DMS114 treated with DMSO at 0.1 percent for 48 hours (cell line): ENCODE data around the gene SMARCD2.
"Not testable (repeated sequence)": the region's sequence is repeated elsewhere in the genome, so short reads cannot be mapped to it uniquely, and the experiment has no call there.

Experiments used
- DNase-seq: peaks from one replicate; lab custom pipeline; 2025; ENCODE audit not compliant: unreplicated experiment; lab: John Stamatoyannopoulos, UW

The SMARCD2 gene

DNA sequence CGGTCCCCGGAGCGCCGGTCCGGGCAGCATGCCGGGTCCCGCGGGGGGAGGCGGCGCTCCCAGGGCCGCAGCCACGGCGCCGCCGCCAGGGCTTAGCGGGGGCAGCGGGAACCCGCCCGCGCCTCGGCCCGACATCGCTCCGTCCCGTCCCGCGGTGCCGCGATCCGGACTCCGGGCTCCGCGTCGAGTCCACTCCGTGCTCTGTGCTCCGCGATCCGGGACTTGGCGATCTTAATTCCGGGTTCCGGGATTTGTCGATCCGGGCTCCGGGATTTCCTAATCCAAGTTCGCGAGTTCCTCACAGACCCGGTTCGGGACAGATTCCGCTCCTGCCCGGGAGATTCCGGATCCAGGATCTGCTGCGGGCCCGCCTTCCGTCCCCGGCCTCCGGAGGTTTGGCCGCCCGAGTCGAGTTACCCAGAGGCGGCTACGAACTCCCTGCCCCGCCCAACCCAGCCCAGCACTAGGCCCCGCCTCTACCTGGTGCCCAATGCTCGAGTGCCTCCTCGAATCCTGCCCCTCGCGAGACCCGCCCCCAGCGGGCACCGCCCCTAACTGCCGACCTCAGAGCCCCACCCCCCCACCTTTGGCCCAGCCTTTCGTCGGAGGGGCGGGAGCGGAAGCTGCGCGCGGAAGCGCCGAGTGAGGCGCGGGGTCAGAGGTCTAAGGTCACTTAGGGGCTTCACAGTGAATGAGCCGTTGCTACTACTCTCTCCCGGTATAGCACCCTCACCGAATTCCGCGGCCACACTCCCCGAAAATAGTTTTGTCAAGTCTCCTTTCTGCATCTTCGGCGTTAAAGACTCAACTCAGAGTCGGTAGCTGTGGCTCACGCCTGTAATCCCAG is at the start of gene SMARCD2:
TSS of gene SMARCD2 (minus strand) at position 146 of the 847 bp plus-strand sequence. CDS start at position 135, 11 bp downstream.
- peak; percentile 89 for DNase-seq

DNA sequence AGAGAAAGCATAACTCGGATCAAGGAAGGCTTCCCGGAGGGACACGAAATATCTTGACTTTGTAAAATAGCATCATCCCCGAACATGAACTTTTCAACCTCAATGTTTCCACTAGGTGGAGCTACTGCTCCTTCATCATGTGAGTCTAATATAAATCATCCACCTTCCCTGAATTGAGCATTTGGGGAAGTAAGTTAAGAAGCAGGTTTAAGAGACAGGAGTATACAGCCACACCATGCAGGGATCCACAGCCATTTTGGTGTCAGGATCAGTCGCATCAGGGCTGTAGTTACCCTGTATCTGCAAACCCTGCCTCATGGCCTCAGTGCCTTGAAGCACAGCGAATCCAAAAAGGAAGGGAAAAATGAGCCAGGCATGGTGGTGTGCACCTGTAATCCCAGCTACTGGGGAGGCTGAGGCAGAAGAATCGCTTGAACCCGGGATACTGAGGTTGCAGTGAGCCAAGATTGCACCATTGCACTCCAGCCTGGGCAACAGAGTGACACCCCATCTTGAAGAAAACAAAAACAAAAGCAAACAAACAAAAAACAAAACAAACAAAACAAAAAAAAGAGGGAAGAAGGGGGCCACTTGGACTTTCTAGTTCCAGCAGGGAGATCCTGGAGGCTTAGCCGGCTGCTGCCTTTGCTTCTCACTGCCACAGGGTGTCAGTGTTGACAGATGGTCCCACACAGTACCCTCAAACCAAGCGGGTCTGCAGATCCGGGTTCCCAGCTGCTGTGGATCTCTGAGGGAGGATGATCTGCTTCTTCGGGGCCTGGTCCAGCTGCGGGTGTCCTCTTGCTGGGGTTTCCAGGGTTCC is 46.8 kb upstream of the SMARCD2 start:
- peak; percentile 7 for DNase-seq

- not testable (repeated sequence) for DNase-seq
Measured at GRCh38 chr17:63885119-63885518, 42.6 kb upstream of the SMARCD2 start.

- not testable (repeated sequence) for DNase-seq
Measured at GRCh38 chr17:63882626-63883126, 40.2 kb upstream of the SMARCD2 start.

- DNase-seq, result no peak
Measured at GRCh38 chr17:63881935-63882601, 39.6 kb upstream of the SMARCD2 start, which contains the start of gene GH2. Gene GH2 (minus strand): TSS chr17:63881944. CDS start chr17:63881801, 143 bp downstream.

DNA sequence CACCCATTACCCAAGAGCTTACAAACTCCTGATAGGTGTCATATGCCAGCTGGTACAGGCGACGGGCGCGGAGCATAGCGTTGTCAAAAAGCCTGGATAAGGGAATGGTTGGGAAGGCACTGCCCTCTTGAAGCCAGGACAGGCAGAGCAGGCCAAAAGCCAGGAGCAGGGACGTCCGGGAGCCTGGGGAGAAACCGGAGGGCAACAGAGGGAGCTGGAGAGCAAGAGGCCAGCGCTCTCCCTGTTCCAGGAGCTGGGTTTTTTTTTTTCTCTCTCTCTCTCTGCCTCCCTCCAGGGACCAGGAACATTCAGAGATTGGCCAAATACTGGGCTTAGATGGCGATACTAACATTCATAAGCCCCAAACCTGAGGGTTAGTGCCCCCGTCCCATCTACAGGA is 38.9 kb upstream of the SMARCD2 start:
- DNase-seq, result not testable (repeated sequence)

DNA sequence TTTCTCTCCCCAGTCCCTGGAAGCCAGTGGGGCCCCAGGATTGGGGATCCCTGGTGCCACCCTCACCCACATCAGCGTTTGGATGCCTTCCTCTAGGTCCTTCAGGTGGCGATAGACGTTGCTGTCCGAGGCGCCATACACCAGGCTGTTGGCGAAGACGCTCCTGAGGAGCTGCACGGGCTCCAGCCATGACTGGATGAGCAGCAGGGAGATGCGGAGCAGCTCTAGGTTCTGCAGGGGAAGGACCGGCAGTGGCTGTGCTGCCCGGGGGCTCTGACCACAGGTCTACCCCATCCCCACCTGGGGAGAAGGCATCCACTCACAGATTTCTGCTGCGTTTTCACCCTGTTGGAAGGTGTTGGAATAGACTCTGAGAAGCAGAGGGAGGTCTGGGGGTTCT is 38.2 kb upstream of the SMARCD2 start:
- DNase-seq, result no peak

DNA sequence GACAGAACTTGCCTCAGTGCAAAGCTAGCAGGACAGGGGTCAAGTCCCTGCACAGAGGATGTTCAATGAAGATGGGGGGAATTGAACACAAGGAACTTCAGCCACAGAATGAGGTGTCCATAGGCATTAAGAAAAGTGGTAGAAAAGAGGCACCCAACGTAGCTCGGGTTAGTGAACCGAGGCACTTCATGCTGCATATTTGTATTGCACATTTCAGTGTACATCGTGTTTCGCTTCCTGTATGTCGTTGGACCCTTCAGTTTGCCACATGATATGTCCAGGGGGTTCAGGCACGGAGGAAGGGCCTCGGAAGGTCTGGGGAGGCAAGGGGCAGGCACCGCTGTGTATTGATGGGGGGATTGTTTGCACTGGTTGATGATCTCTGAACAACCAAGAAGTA is 35.9 kb upstream of the SMARCD2 start:
- not testable (repeated sequence) for DNase-seq

DNA sequence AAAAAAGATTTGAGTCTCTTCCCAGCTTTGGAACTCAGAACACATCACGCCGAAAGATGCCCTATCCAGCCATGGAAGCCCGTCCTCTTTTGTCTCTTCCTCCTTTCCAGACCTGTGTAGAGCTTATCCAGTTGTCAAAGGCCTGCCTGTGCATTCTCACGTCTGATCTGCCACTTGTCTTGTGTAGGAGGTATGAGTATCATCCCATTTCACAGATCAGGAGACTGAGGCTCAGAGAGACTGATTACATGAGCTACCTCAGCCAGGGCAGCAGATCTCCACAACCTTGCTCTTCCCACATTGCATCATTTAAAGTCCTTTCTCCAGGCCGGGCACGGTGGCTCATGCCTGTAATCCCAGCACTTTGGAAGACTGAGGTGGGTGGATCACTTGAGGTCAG is 32.2 kb upstream of the SMARCD2 start:
- not testable (repeated sequence) for DNase-seq

GRCh38 chr17:63874061-63874626 is 31.7 kb upstream of the SMARCD2 start:
- not testable (repeated sequence) for DNase-seq

DNA sequence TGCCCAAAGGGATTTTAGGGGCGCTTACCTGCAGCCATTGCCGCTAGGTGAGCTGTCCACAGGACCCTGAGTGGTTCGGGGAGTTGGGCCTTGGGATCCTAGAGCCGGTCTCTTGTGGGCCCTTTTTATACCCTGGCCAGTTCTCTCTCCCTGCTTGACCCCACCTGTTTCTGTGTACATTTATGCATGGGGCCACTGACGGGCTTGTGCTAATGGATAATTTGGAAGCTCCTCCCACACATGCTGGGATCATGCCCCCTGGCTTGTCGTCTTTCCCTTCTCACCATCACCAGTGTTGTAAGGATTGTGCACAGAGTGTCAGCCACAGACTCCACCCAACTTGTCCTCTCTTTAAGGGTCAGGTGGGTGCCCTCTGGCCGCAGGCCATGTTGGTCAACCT is 31.1 kb upstream of the SMARCD2 start, which contains the start of gene CSH2:
TSS of gene CSH2 (minus strand) at position 101 of the 400 bp plus-strand sequence. CDS start at position 38, 63 bp downstream.
- DNase-seq, result not testable (repeated sequence)

GRCh38 chr17:63871646-63872365 is 29.3 kb upstream of the SMARCD2 start:
- not testable (repeated sequence) for DNase-seq

DNA sequence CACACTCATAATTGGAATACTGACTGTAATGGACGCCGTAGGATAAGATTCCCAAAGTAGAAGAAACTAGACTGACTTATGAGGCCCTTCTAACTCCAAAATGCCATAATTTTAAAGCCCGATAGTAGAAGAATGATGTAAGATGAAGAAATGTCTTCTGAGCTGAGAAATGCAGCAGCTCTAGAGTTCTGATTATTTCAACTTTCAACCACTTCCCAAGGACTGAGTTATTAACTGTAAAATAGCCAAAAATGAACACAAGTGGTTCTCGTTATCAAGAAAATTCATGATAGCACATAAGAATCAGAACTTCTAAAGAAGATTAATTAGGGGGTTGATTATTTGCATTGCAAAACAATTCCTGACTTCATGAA is 27.8 kb upstream of the SMARCD2 start:
- not testable (repeated sequence) for DNase-seq

- not testable (repeated sequence) for DNase-seq
Measured at GRCh38 chr17:63869491-63870291, 27.2 kb upstream of the SMARCD2 start.

DNA sequence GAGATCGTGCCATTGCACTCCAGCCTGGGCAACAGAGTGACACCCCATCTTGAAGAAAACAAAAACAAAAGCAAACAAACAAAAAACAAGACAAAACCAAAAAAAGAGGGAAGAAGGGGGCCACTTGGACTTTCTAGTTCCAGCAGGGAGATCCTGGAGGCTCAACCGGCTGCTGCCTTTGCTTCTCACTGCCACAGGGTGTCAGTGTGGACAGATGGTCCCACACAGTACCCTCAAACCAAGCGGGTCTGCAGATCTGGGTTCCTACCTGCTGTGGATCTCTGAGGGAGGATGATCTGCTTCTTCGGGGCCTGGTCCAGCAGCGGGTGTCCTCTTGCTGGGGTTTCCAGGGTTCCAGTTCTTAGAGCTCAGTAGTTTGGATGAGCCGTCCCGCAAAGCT is 24.1 kb upstream of the SMARCD2 start:
- not testable (repeated sequence) for DNase-seq

DNA sequence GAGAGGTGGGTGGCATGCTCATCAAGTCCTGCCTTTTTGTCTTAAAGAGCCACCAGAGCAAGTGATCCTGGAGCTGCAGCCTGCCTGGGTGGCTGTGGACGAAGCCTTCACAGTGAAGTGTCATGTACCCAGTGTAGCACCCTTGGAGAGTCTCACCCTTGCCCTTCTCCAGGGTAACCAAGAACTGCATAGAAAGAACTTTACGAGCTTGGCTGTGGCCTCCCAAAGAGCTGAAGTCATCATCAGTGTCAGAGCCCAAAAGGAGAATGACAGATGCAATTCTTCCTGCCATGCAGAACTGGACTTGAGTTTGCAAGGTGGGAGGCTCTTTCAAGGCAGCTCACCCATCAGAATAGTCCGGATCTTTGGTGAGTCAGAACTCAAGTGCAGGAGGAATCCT is 16.8 kb upstream of the SMARCD2 start:
- no peak for DNase-seq

DNA sequence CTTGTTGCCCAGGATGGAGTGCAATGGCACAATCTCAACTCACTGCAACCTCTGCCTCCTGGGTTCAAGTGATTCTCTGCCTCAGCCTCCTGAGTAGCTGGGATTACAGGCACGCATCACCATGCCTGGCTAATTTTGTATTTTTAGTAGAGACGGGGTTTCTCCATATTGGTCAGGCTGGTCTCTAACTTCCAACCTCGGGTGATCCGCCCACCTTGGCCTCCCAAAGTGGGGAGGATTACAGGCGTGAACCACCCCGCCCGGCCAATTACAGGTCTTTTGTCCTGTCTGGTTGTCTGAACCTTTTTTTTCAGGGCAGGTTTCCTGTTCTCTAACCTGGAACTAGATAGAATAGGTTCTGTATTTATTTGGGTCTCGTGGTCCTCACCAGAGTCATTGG is 13.9 kb upstream of the SMARCD2 start:
- not testable (repeated sequence) for DNase-seq

DNA sequence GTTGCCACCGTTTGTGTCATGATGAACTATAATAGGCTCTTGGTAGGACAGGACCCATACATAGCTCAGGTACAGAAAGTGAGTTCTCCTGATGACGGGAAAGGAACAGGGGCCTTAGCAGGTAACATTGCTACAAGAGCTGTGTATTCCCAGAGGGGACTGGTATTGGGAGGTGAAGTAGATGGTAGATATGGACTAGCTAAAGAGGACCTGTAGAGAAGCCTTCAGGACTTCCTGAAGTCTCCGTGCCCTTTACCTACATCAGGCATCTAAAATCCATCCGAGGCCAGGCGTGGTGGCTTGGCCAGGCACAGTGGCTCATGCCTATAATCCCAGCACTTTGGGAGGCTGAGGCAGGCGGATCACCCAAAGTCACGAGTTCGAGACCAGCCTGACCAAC is 12.7 kb upstream of the SMARCD2 start:
- DNase-seq, result no peak

- DNase-seq, result no peak
Measured at GRCh38 chr17:63854709-63855108, 12.2 kb upstream of the SMARCD2 start.
